Natural killer cell treated with Interleukin-12 subunit alpha and Interleukin-12 subunit beta and Interleukin-15 and Interleukin-18, amount 100 ng/mL, for 72 hours (primary cell): ENCODE results near the gene ZFP30. TPM values are rescaled to one million over a fixed set of nuclear protein-coding genes. Genes with fewer than 3 reads are reported as not detected.
"Not testable (repeated sequence)": the region's sequence is repeated elsewhere in the genome, so short reads cannot be mapped to it uniquely, and the experiment has no call there.

Source experiments
- ATAC-seq, 2 donors: fragments of 150-1000 bp; cut with Tn5 transposase in 1 of 2; sonication (Bioruptor Pico), chemical (Tn5 transposase) in 1 of 2; 2 replicates each; pipeline ENCODE4 v1.10.0; 2021
- DNase-seq: peaks from one replicate; pipeline ENCODE4 v3.0.0; 2022; ENCODE audit warnings: low spot score
- H3K27ac Mint-ChIP-seq, 2 donors: 1 replicate in 1 of 2; 2 replicates in 1 of 2; pipeline ENCODE4 v1.8.0; 2022; ENCODE audit warnings: mixed read lengths in 2 of 2, mild to moderate bottlenecking in 1 of 2, moderate library complexity in 1 of 2
- H3K27me3 Mint-ChIP-seq, 2 donors: 1 replicate in 1 of 2; 2 replicates in 1 of 2; pipeline ENCODE4 v1.8.0; 2022; ENCODE audit warnings: mixed read lengths in 2 of 2
- H3K36me3 Mint-ChIP-seq: one replicate; pipeline ENCODE4 v1.8.0; 2022; ENCODE audit warnings: mixed read lengths
- H3K4me1 Mint-ChIP-seq, 2 donors: 1 replicate in 1 of 2; 2 replicates in 1 of 2; pipeline ENCODE4 v1.8.0; 2022; ENCODE audit warnings: low read depth in 2 of 2, mixed read lengths in 2 of 2, mild to moderate bottlenecking in 1 of 2
- H3K4me3 Mint-ChIP-seq: one replicate; pipeline ENCODE4 v1.8.0; 2022; ENCODE audit warnings: mixed read lengths
- H3K9me3 Mint-ChIP-seq: 2 replicates; pipeline ENCODE4 v1.8.0; 2022; ENCODE audit warnings: mixed read lengths
- total RNA-seq, 2 donors: library from RNA; stranded (reverse); gene quantifications; one replicate each; pipeline ENCODE4 v1.2.3, GENCODE V29; 2022

ZFP30 gene
- total RNA-seq: 10 to 100 TPM in 1 of 2 donors, 1 to 10 TPM in 1; 9.7 to 16.1 TPM

- peak within 1 kb of the TSS; percentile 65 to 84 for H3K27ac Mint-ChIP-seq
- H3K27me3 Mint-ChIP-seq: no peaks in the 10 kb centered on the region
- DNase-seq (peak; percentile 80), ATAC-seq (peak; percentile 88 to 91)
- H3K4me1 Mint-ChIP-seq: peaks cover 26 to 35% of the 10 kb centered on the region in 2 donors
- peaks cover 26% of the 10 kb centered on the region for H3K36me3 Mint-ChIP-seq
- H3K9me3 Mint-ChIP-seq: peaks cover under 1% of the 10 kb centered on the region
- peak within 1 kb of the TSS; percentile 88 for H3K4me3 Mint-ChIP-seq
These were observed at the start of gene ZFP30 for GRCh38 chr19:37655301-37655688. Gene ZFP30, minus strand, starts transcription at chr19:37655465. Its CDS starts 7,643 bp downstream, at chr19:37647822.

- ATAC-seq (no peak), DNase-seq (no peak)
- Mint-ChIP-seq H3K36me3 (peaks cover 50% of the 10 kb centered on the region), H3K9me3 (peaks cover 20% of the 10 kb centered on the region), H3K4me3 (no peak overlapping the region), H3K27ac (no peak overlapping the region), H3K4me1 (peaks cover 0 to 2% of the 10 kb centered on the region in 2 donors), H3K27me3 (no peaks in the 10 kb centered on the region)
These were observed 43.8 kb upstream of the ZFP30 start for GRCh38 chr19:37699057-37699456.

DNA sequence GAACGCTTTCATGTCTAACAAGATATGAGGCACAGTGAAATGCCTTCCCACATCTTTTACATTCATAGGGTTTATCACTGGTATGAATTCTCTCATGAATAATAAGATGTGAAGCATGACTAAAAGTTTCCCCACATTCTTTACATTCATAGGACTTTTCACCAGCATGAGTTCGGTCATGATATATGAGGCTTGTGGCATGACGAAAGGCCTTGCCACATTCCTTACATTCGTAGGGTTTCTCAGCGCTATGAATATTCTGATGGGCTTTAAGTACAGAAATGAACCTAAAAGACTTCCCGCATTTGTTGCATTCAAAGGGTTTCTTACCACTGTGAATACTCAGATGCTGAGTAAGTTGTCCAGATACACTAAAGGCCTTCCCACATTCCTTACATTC lies 43.0 kb upstream of the ZFP30 start:
- Mint-ChIP-seq H3K27ac (no peak overlapping the region), H3K9me3 (peaks cover 20% of the 10 kb centered on the region), H3K27me3 (no peaks in the 10 kb centered on the region), H3K36me3 (peaks cover 56% of the 10 kb centered on the region), H3K4me3 (no peak overlapping the region), H3K4me1 (peaks cover 0 to 2% of the 10 kb centered on the region in 2 donors)
- no peak for ATAC-seq
- no peak for DNase-seq

DNA sequence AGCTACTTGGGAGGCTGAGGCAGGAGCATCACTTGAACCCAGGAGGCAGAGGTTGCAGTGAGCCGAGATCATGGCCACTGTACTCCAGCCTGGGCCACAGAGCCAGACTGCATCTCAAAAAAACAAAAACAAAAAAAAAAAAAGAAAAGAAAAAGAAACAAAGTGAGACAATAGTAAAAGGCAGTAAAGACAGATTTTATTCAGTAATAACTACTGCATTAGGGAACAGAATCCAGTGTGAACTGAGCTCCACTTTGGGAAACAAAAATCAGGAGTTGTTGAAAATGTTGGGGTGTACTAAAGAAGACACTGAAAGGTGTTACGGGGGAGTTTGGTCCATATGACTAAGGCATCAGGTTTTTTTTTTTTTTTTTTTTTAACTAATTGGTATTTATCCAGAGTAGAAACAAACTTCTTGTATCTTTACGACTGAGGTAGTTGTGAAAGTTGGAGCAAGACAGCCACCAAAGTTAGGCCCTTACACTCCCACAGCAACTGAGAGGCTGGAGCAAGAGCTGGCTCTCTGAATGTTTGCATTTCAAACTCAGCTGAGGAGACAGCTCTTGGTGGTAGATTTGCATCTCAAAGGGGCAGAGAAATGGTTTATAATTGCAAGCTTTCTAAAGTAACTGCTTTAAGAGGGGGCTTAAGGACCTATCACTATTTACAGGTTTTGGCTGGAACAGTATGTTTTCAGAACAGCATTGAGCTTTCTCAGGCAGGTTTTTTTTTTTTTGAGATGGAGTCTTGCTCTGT lies 40.1 kb upstream of the ZFP30 start:
- DNase-seq (no peak), ATAC-seq (no peak)
- Mint-ChIP-seq H3K27ac (no peak overlapping the region), H3K4me3 (no peak overlapping the region), H3K36me3 (peaks cover 42% of the 10 kb centered on the region), H3K4me1 (peaks cover 7% of the 10 kb centered on the region in 2 donors), H3K27me3 (no peaks in the 10 kb centered on the region), H3K9me3 (peaks cover 17% of the 10 kb centered on the region)

DNA sequence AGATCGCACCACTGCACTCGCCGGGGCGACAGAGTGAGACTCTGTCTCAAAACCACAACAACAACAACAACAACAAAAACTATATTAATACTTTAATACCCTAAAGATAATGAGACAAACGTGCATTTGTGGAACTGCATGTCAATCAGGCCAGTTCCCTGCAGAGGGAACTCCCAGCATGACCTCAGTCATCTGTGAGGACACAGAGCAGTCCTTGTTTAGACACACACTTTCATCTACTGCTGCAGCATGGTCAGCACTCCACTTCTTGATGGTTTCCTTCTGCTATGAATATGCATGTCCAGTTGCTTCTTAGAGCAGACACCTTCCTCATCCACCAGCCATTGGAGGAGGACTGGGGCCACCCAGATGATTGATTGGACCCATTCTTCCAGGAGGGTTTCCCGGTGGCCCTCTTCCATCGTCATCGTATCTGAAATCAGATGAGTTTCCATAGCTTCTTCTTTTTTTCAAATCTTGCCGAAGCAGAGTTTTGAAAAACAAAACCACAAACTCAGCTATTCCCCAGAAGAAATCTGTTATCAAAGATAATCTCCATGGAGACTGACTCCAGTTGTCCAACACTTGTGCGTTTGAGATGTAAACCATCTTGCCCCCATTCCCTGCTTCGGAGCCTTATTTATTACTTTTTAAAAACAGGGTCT lies 37.8 kb upstream of the ZFP30 start:
- H3K27ac Mint-ChIP-seq: no peak overlapping the region
- H3K4me3 Mint-ChIP-seq: peak overlapping the region; percentile 66
- peaks cover 20% of the 10 kb centered on the region for H3K36me3 Mint-ChIP-seq
- no peaks in the 10 kb centered on the region for H3K27me3 Mint-ChIP-seq
- ATAC-seq: no peak
- no peak for DNase-seq
- H3K9me3 Mint-ChIP-seq: peaks cover 10% of the 10 kb centered on the region
- H3K4me1 Mint-ChIP-seq: peaks cover 7% of the 10 kb centered on the region in 2 donors

DNA sequence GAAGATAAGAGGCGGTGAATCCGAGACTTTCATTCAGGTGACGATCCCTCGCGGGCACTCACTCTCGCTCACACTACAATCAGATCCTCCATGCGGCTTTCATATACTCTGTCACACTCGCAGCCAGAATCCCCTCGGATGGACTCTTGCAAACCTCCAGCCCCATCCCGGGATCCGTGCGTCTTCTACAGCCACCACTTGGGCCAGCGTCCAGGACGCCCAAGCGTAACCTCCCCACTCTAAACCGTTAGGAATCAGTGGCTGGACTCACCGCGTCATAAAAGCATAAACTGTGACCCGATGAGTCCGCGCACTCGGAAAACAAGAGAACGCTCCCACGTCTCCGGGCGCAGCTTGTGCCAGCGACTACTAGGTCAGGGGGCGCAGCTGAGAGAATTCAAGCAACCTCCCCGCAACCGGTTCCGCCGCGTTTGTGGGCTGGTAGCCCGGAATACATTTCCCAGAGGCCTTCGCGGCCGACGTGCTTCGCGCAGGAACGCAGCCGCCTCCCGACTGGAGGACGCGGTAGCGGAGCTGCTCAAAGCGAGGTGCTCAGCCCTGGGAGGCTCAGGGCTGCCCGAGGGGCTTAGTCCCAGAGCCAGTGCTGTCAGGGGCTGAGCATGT lies 36.7 kb upstream of the ZFP30 start:
- Mint-ChIP-seq H3K36me3 (peaks cover 9% of the 10 kb centered on the region), H3K9me3 (peaks cover 3% of the 10 kb centered on the region), H3K27ac (peak overlapping the region; percentile 63 to 89), H3K4me3 (peak overlapping the region; percentile 96), H3K27me3 (no peaks in the 10 kb centered on the region), H3K4me1 (peaks cover 7% of the 10 kb centered on the region in 2 donors)
- DNase-seq: peak; percentile 87
- ATAC-seq: peak; percentile 92 to 95

DNA sequence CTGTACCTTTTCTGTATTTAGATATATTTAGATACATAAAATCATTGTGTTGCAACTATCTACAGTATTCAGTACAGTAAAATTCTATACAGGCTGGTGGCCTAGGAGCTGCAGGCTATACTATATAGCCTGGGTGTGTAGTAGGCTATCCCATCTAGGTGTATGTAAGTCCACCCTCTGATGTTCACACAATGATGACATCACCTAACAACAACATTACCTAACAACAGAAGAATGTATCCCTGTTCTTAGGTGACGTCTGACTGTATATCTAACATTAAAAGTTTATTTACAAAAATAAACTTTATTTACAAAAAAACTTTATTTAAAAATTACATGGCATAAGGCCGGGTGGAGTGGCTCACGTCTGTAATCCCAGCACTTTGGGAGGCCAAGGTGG lies 28.3 kb upstream of the ZFP30 start:
- no peak for ATAC-seq
- no peak for DNase-seq

DNA sequence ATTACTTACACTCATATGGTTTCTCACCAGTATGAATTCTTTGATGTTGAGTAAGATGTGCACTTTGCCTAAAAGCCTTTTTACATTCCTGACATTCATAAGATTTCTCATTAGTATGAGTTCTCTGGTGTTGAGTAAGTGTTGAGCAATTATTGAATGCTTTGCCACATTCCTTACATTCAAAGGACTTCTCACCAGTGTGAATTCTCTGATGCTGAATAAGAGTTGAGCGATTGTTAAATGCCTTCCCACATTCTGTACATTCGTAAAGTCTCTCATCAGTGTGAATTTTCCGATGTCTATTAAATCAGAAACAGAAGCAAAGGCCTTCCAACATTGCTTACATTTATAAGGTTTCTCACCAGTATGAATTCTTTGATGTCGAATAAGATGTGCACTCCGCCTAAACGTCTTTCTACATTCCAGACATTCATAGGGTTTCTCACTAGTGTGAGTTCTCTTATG lies 14.2 kb upstream of the ZFP30 start:
- H3K27me3 Mint-ChIP-seq: no peaks in the 10 kb centered on the region
- no peak overlapping the region for H3K27ac Mint-ChIP-seq
- peaks cover 48% of the 10 kb centered on the region for H3K36me3 Mint-ChIP-seq
- H3K4me3 Mint-ChIP-seq: no peak overlapping the region
- H3K4me1 Mint-ChIP-seq: no peaks in the 10 kb centered on the region
- no peak for ATAC-seq
- no peak for DNase-seq
- peaks cover 12% of the 10 kb centered on the region for H3K9me3 Mint-ChIP-seq

More for the DNA sequence above, 28.3 kb upstream of the ZFP30 start:
- no peak overlapping the region for H3K4me3 Mint-ChIP-seq
- H3K36me3 Mint-ChIP-seq: peaks cover 23% of the 10 kb centered on the region
- no peaks in the 10 kb centered on the region for H3K4me1 Mint-ChIP-seq
- no peak overlapping the region for H3K27ac Mint-ChIP-seq
- H3K9me3 Mint-ChIP-seq: peaks cover 6% of the 10 kb centered on the region
- H3K27me3 Mint-ChIP-seq: no peaks in the 10 kb centered on the region

- H3K4me1 Mint-ChIP-seq: peaks cover 26 to 35% of the 10 kb centered on the region in 2 donors
- peak overlapping the region; percentile 88 for H3K4me3 Mint-ChIP-seq
- H3K9me3 Mint-ChIP-seq, ATAC-seq, H3K27me3 Mint-ChIP-seq, DNase-seq: not testable (repeated sequence)
- H3K27ac Mint-ChIP-seq: peak overlapping the region; percentile 65 to 84
- H3K36me3 Mint-ChIP-seq: peaks cover 26% of the 10 kb centered on the region
These were observed 1.9 kb upstream of the ZFP30 start for GRCh38 chr19:37657157-37657556.

- peaks cover 3% of the 10 kb centered on the region for H3K9me3 Mint-ChIP-seq
- H3K36me3 Mint-ChIP-seq: peaks cover 26% of the 10 kb centered on the region
- ATAC-seq: peak; percentile 81 to 90
- H3K27ac Mint-ChIP-seq: peak overlapping the region; percentile 65 to 84
- peak overlapping the region; percentile 88 for H3K4me3 Mint-ChIP-seq
- H3K27me3 Mint-ChIP-seq: no peaks in the 10 kb centered on the region
- DNase-seq: peak; percentile 87
- peaks cover 26 to 35% of the 10 kb centered on the region in 2 donors for H3K4me1 Mint-ChIP-seq
These were observed 565 bp upstream of the ZFP30 start for GRCh38 chr19:37655689-37656371.

DNA sequence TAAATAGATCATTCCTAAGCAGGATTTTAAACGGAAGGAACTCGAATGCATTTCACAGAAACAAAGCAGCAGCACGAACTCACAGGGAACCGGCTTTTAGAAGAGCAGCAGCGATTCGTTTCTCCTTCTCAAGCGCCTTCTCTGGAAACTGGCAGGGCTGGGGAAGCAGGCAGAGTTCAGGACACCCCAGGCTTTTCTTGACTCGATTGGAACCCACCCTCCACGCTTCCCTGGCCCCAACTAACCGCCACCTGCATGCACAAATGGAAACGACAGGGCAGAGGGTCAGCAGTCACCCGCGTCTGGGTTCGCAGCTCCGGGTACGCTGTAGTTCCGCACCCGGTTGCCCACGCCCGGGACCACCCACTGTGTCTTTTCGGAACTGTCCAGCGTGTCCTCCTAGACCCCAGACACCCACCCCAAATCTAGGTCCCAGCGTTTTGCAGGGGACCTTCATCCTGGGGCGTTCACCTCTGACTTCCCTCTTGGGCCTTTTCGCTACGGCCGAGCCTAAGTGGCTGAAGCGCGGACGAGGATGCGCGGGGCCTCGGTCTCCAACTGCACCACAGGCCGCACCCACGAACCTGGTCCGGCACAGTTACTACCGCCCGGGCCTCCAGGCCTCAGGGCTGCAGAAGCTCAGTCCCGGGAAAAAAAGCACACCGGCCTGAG lies 500 bp downstream of the ZFP30 start:
- Mint-ChIP-seq H3K36me3 (peaks cover 26% of the 10 kb centered on the region), H3K27ac (peak overlapping the region; percentile 65 to 84), H3K4me1 (peaks cover 26 to 35% of the 10 kb centered on the region in 2 donors), H3K9me3 (no peaks in the 10 kb centered on the region), H3K4me3 (peak overlapping the region; percentile 88), H3K27me3 (no peaks in the 10 kb centered on the region)
- DNase-seq (peak; percentile 62), ATAC-seq (peak; percentile 58 to 68)

DNA sequence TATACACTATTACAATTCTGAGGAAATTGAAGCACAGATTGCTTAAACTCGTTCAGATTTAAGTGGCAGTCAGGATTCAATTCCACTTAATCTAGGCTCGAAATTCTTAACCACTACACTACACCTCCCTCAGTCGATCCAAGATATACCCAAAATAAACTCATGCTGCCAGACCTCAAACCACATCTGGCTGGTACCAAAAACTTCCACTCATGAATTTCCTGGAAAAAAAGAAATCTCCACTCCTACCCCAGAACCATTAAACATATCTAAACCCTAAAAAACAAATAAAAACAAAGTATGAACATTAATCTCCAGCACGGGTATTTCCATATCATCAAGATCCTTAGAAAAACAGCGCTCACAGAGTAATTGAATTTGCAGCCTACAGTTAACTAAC lies 1.1 kb downstream of the ZFP30 start:
- Mint-ChIP-seq H3K27ac (peak overlapping the region; percentile 65 to 84), H3K27me3 (no peaks in the 10 kb centered on the region), H3K36me3 (peaks cover 26% of the 10 kb centered on the region), H3K9me3 (no peaks in the 10 kb centered on the region), H3K4me3 (peak overlapping the region; percentile 88), H3K4me1 (peaks cover 26 to 35% of the 10 kb centered on the region in 2 donors)
- no peak for DNase-seq
- no peak for ATAC-seq
